ENCODE results near the gene TRPM6.
"Not testable (repeated sequence)": the region's sequence is repeated elsewhere in the genome, so short reads cannot be mapped to it uniquely, and the experiment has no call there.

TRPM6 gene

DNA sequence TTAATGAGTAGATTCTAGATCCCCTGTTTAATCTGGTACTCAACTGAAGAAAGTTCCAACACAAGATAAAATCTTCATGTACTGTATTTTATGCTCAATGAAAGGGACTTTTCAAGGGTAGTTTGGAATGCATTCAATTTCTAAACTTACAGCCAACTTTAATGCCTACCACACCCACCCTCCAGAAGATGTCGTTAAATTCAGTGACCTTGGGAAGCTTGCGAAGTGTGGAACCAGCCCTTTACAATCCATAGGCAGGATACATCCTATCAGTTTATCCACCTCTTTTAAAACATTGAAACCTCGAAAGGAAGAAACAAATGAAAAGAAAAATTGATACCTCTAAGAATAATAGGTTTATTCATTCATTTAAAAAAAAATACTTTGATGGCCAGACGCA is 20.2 kb downstream of the TRPM6 start:
- Mint-ChIP-seq H3K4me1 (ENCODE audit: low read depth) (no peaks in the 10 kb centered on the region), H3K27ac (no peak overlapping the region), H3K27me3 (peaks cover 6% of the 10 kb centered on the region), H3K4me3 (no peak overlapping the region), H3K36me3 (ENCODE audit: low read depth) (no peaks in the 10 kb centered on the region), H3K9me3 (no peaks in the 10 kb centered on the region)
- DNase-seq, result no peak

DNA sequence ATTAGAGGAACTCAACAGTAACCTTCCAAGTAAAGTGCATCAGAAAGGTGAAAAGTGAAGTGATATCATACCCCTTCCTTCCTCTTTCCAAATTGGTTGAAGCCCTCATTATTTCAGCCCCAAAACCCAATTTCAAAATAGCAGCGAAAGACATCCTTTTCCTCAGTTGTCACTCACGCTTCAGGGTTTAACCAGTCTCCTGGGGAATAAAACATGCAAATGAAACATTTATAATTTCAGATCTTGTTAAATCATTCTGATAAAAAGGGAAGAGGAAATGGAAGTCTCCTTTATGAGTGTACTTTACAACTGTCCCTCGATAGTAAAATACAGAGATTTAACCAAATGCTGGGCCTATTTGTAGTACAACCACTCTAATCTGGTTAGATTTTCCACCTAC is 22.5 kb downstream of the TRPM6 start:
- Mint-ChIP-seq H3K27ac (no peak overlapping the region), H3K9me3 (no peaks in the 10 kb centered on the region), H3K4me3 (no peak overlapping the region), H3K36me3 (ENCODE audit: low read depth) (no peaks in the 10 kb centered on the region), H3K27me3 (no peaks in the 10 kb centered on the region), H3K4me1 (ENCODE audit: low read depth) (no peaks in the 10 kb centered on the region)
- no peak for DNase-seq

DNA sequence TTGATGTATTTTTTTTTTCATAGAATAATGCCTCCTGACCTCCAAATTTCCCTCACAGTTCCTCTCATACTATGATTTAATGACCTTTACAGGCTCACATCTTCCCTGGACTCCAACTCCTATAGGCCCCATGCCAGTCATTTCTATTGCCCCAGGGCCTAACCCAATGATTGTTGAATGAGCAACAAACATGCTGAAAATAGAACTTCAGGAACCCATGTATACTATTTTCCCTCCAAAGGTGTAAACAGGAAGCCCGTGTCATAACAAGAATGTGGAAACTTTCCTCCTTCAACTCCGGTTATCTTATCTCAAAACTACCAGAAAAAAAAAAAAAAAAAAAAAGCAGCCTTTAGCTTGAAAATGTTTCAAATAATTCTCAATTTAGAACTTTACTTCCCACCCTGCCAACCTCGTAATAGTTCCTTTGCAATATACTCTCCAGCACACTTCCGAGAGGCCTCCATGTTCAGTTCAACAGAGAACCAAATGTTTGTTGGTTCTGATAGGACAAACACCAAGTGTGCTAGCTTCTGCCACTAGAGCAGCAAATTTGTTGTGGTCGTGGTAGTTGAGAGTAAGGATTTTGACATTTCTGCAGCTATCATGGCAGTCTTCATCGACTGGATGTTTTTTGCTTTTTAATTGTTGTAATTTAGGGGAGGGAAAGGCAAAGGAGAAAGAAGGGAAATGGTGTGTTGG is 25.8 kb downstream of the TRPM6 start:
- no peaks in the 10 kb centered on the region for H3K27me3 Mint-ChIP-seq
- no peak overlapping the region for H3K27ac Mint-ChIP-seq
- H3K36me3 Mint-ChIP-seq (ENCODE audit: low read depth), result no peaks in the 10 kb centered on the region
- DNase-seq, result no peak
- H3K4me1 Mint-ChIP-seq (ENCODE audit: low read depth), result peaks cover 3% of the 10 kb centered on the region
- no peak overlapping the region for H3K4me3 Mint-ChIP-seq
- no peaks in the 10 kb centered on the region for H3K9me3 Mint-ChIP-seq

DNA sequence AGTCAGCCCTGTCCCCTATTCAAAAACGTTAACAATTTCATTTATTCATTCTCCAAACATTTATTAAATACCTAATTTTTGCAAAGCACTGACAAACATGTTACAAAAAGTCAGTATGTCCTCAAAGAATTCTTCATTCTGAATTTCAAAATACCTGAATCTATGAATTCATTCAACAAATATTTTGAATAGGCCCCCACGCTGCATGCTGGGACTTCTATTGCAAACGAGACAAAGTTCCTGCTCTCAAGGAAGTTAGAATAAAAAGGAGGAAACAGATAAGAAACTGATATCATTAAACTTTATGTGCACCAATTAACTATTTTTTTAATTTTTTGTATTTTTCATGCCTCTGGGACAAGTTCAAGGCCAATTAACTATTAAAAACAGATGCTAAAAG is 26.6 kb downstream of the TRPM6 start:
- Mint-ChIP-seq H3K27me3 (no peaks in the 10 kb centered on the region), H3K4me1 (ENCODE audit: low read depth) (peaks cover 3% of the 10 kb centered on the region), H3K36me3 (ENCODE audit: low read depth) (no peaks in the 10 kb centered on the region), H3K4me3 (no peak overlapping the region), H3K27ac (no peak overlapping the region), H3K9me3 (no peaks in the 10 kb centered on the region)
- no peak for DNase-seq

DNA sequence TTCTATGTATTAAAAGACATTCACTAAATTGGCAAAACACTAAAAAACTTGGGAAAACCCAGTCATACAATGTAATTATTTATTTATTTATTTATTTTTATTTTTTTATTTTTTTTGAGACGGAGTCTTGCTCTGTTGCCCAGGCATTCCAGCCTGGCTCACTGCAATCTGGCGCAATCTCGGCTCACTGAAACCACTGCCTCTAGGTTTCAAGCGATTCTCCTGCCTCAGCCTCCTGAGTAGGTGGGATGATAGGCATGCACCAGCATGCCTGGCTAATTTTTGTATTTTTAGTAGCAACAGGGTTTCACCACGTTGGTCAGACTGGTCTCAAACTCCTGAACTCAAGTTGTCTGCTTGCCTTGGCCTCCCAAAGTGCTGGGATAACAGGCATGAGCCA is 27.5 kb downstream of the TRPM6 start:
- H3K27ac Mint-ChIP-seq; H3K4me1 Mint-ChIP-seq (ENCODE audit: low read depth); H3K4me3 Mint-ChIP-seq; H3K36me3 Mint-ChIP-seq (ENCODE audit: low read depth); H3K9me3 Mint-ChIP-seq; DNase-seq; H3K27me3 Mint-ChIP-seq: not testable (repeated sequence)

DNA sequence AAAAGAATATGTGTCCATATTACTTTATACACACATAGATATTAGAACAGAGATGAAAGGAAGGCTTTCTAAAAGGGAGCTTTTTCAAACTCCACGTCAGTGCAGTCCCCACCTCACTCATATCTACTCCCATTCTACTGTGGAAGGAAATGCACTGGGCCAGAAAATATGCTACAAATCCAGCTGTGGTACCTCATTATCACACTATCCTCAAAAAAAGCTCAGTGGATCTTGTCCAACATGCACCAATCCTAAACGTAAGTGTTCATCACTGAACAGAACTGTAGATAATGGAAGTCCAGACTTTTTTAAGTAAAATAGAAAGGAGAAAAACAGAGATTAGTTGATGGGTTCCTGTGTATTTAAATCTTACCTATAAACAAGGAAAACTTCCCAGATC is 27.9 kb downstream of the TRPM6 start:
- Mint-ChIP-seq H3K27me3 (no peaks in the 10 kb centered on the region), H3K27ac (no peak overlapping the region), H3K4me1 (ENCODE audit: low read depth) (peaks cover 3% of the 10 kb centered on the region), H3K4me3 (no peak overlapping the region), H3K9me3 (no peaks in the 10 kb centered on the region), H3K36me3 (ENCODE audit: low read depth) (no peaks in the 10 kb centered on the region)
- DNase-seq, result no peak

DNA sequence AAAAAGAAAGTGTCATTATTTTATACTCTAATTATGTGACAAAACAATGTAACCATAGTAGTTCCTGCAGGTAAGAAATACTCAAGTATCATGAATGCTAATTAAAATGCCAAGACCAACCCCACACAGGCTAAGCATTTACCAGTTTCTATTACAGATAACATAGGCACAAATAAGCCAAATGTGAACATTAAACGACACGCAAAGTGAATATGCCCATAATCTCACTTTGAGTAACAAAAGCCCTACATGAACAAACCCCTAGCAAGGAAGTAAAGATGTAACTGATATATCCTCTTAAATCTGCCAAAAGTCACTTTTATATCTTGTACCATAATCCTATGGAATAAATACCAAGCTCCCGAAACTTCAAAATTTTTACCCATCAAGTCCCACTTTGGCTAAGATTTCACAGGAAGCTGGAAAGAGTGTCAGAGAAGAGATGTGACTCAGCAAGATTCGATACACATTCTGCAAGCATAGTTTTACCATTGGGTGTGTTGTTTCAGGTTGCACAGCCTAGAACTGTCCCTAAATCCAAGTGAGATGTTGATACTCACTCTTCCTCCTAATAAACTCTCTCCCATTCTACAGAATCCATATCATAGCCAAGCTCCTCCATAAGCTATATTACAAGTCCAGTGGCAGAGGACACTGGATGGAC is 28.8 kb downstream of the TRPM6 start:
- no peaks in the 10 kb centered on the region for H3K36me3 Mint-ChIP-seq (ENCODE audit: low read depth)
- H3K27ac Mint-ChIP-seq, result no peak overlapping the region
- no peaks in the 10 kb centered on the region for H3K27me3 Mint-ChIP-seq
- no peak overlapping the region for H3K4me3 Mint-ChIP-seq
- no peak for DNase-seq
- H3K4me1 Mint-ChIP-seq (ENCODE audit: low read depth), result peaks cover 3% of the 10 kb centered on the region
- no peaks in the 10 kb centered on the region for H3K9me3 Mint-ChIP-seq

DNA sequence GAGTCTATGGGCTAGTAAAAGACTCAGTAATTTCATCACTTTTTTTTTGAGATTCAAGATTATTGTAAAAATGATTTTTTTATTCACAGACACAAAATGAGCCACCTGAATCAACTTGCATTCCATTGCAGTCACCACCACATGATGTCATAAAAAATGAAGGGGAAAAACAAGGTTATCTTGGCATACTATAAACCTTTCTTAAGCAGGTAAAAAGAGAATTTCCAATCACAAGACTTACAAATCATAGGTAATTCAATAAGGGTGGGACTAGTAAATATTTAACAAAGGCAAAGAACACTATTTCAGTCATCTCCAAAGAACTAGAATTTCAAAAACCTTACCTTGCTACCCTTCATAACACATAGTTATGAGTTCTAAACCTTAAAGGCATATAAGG is 30.7 kb downstream of the TRPM6 start:
- Mint-ChIP-seq H3K36me3 (ENCODE audit: low read depth) (no peaks in the 10 kb centered on the region), H3K4me1 (ENCODE audit: low read depth) (peaks cover 3% of the 10 kb centered on the region), H3K27ac (no peak overlapping the region), H3K27me3 (no peaks in the 10 kb centered on the region), H3K9me3 (no peaks in the 10 kb centered on the region), H3K4me3 (no peak overlapping the region)
- no peak for DNase-seq

DNA sequence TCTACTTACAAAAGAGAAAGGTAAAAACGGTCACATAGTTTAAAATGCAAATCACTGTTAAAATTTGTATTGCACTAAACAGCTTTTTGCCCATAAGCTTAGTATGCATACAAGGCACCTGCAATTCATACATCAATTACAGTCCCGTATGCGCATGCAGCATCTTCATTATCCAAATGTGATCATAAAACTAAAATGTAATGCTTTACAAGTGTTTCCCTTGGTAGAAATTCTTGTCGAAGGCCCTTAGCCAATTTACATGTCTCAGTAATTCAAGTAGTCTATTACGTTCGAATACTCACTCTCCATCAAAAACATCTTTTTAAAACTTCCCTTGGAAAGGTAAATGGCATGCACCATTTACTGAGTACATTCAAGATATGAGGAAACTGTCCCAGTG is 32.6 kb downstream of the TRPM6 start:
- no peaks in the 10 kb centered on the region for H3K9me3 Mint-ChIP-seq
- DNase-seq, result no peak
- H3K27me3 Mint-ChIP-seq, result no peaks in the 10 kb centered on the region
- no peaks in the 10 kb centered on the region for H3K36me3 Mint-ChIP-seq (ENCODE audit: low read depth)
- H3K27ac Mint-ChIP-seq, result no peak overlapping the region
- peaks cover 3% of the 10 kb centered on the region for H3K4me1 Mint-ChIP-seq (ENCODE audit: low read depth)
- H3K4me3 Mint-ChIP-seq, result no peak overlapping the region

DNA sequence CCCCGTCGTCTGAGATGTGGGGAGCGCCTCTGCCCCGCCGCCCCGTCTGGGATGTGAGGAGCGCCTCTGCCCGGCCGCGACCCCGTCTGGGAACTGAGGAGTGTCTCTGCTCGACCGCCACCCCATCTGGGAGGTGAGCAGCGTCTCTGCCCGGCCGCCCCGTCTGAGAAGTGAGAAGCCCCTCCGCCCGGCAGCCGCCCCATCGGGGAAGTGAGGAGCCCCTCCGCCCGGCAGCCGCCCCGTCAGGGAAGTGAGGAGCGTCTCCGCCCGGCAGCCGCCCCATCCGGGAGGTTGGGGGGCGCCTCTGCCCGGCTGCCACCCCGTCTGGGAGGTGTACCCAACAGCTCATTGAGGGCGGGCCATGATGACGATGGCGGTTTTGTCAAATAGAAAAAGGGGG is 34.7 kb downstream of the TRPM6 start:
- not testable (repeated sequence) for H3K27ac Mint-ChIP-seq; H3K4me1 Mint-ChIP-seq (ENCODE audit: low read depth); DNase-seq; H3K9me3 Mint-ChIP-seq; H3K27me3 Mint-ChIP-seq; H3K36me3 Mint-ChIP-seq (ENCODE audit: low read depth); H3K4me3 Mint-ChIP-seq

DNA sequence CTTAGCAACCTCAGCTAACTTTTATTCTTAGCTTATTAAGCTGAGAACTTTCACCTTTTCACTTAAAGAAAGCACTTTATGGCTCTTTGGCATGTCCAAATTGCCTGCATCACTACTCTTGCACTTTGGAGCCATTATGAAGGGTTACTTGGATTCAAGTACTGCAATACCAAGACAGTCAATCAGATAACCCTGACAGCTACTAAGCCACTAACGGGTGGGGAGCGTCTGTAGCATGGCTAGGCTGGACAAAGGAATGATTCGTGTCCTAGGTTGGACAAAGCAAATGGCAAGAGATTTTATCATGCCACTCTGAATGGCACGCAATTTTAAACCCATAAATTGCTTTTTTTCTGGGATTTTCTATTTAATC is 39.6 kb downstream of the TRPM6 start:
- no peaks in the 10 kb centered on the region for H3K36me3 Mint-ChIP-seq (ENCODE audit: low read depth)
- H3K27ac Mint-ChIP-seq, result no peak overlapping the region
- no peaks in the 10 kb centered on the region for H3K4me1 Mint-ChIP-seq (ENCODE audit: low read depth)

DNA sequence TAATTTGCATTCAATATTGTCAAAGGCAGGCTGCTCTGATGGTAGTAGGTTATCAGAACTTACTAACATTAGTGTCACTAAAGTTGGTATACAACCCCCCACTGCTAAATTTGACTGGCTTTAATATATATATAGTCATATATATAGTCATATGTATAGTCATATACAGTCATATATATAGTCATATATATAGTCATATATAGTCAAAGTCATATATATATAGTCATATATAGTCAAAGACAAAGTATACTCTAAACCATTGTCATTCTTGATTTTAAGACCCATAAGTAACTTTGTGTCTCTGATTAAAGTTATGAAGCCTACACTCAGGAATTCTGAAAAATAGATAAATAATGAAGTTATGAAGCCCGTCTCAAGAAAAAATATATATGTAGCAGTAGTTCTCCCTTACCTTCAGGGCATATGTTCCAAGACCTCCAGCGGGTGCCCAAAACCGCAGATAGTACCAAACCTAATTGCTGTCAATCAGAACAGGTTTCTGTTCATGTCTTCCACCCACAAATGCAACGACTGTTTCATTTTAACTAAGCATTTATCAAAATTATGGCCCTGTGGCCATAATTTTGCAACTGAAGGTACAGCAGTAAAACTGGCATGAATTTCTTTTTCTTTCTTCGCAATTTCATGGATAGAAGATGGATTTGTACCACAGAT is 40.1 kb downstream of the TRPM6 start:
- Mint-ChIP-seq H3K9me3 (no peaks in the 10 kb centered on the region), H3K4me1 (ENCODE audit: low read depth) (no peaks in the 10 kb centered on the region), H3K36me3 (ENCODE audit: low read depth) (no peaks in the 10 kb centered on the region), H3K4me3 (no peak overlapping the region), H3K27ac (no peak overlapping the region), H3K27me3 (peaks cover 3% of the 10 kb centered on the region)
- no peak for DNase-seq

More for the DNA sequence above, 39.6 kb downstream of the TRPM6 start:
- Mint-ChIP-seq H3K9me3 (no peaks in the 10 kb centered on the region), H3K27me3 (peaks cover 3% of the 10 kb centered on the region), H3K4me3 (no peak overlapping the region)
- no peak for DNase-seq

DNA sequence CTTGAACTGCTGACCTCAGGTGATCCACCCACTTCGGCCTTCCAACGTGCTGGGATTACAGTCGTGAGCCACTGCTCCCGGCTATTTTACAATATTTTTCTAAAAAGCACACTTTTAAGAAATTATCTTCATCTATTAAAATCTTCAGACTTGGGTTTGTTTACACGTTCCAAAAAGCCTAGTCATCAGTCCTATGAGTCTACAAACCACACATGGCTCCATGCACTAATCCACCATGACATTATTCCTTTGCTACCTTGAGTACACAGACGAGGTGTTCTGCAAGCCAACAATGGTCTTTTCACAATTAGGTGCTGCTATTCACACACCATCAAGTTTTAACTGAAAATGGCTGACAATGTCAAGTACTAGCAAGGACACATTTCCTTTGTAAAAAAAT is 41.0 kb downstream of the TRPM6 start:
- no peak overlapping the region for H3K27ac Mint-ChIP-seq
- no peaks in the 10 kb centered on the region for H3K4me1 Mint-ChIP-seq (ENCODE audit: low read depth)
- no peak overlapping the region for H3K4me3 Mint-ChIP-seq
- H3K36me3 Mint-ChIP-seq (ENCODE audit: low read depth), result no peaks in the 10 kb centered on the region
- no peak for DNase-seq
- no peaks in the 10 kb centered on the region for H3K9me3 Mint-ChIP-seq
- peaks cover 3% of the 10 kb centered on the region for H3K27me3 Mint-ChIP-seq

DNA sequence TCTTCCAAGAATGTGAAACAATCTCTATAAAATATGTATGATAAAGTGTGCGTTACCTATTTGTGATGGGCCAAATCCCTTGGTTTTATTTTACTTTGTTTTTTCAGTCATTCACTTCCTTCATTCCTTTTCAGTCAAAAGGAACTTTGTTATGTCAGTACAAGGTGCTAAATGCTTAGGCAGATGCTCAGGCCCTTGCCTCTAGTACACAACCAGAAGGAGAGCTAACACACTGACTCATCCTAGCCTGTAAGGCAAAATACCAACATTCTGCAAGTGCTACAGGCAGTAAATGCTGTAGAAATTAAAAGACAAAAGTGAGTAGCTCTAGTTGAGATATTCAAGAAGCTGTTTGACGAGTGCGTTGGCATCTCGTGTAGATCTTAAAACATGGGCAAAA is 49.4 kb downstream of the TRPM6 start:
- Mint-ChIP-seq H3K27me3 (peaks cover 10% of the 10 kb centered on the region), H3K9me3 (no peaks in the 10 kb centered on the region), H3K4me3 (no peak overlapping the region), H3K4me1 (ENCODE audit: low read depth) (no peaks in the 10 kb centered on the region), H3K36me3 (ENCODE audit: low read depth) (no peaks in the 10 kb centered on the region), H3K27ac (no peak overlapping the region)
- no peak for DNase-seq

DNA sequence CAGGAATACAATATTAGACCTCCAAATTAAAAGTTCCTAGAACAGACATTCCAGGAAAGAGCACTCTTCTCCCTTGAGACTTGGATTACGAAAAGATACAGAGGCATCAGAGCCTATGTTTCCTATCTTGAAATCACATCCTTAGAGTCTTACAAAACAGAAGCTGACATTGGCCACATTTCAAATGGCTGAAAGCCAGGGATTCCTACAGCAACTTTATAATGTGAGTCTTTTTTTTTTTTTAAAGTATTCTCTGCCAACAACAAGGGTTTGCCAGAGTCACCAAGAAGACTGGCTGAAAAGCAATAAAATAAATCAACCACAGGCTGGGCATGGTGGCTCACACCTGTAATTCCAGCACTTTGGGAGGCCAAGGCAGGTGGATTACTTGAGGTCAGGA is 63.1 kb downstream of the TRPM6 start:
- DNase-seq, result no peak
- Mint-ChIP-seq H3K36me3 (ENCODE audit: low read depth) (no peaks in the 10 kb centered on the region), H3K4me1 (ENCODE audit: low read depth) (no peaks in the 10 kb centered on the region), H3K27ac (no peak overlapping the region), H3K9me3 (no peaks in the 10 kb centered on the region), H3K4me3 (no peak overlapping the region), H3K27me3 (peaks cover 10% of the 10 kb centered on the region)

Measured in activated T-cell treated with anti-CD3 and anti-CD28 coated beads, Interleukin-2, amount 50 U/mL, for 24 hours (primary cell).